NT2/D1 (cell line): Measurements from ENCODE around the gene GRK4.
"Not testable (repeated sequence)": the region's sequence is repeated elsewhere in the genome, so short reads cannot be mapped to it uniquely, and the experiment has no call there.

Experiments used
- DNase-seq: peaks from one replicate; pipeline ENCODE4 v3.0.0-alpha.2; 2011; ENCODE audit warnings: low read depth, low spot score
- H3K27me3 ChIP-seq: 2 replicates; pipeline ENCODE4 v1.6.0; 2011; ENCODE audit warnings: mild to moderate bottlenecking; ENCODE audit not compliant: insufficient read length, insufficient read depth
- H3K36me3 ChIP-seq: 2 replicates; pipeline ENCODE4 v1.6.1; 2011; ENCODE audit warnings: mild to moderate bottlenecking, low read length, mixed read lengths; ENCODE audit not compliant: insufficient read depth, insufficient read length
- H3K4me1 ChIP-seq: 2 replicates; pipeline ENCODE4 v1.5.1; 2011; ENCODE audit not compliant: insufficient read depth, insufficient read length
- H3K4me3 ChIP-seq: 2 replicates; pipeline ENCODE4 v1.5.1; 2011; ENCODE audit warnings: low read depth; ENCODE audit not compliant: insufficient read length
- H3K9ac ChIP-seq: 2 replicates; pipeline ENCODE4 v1.6.0; 2011; ENCODE audit warnings: low read depth; ENCODE audit not compliant: insufficient read length
- H3K9me3 ChIP-seq: 2 replicates; pipeline ENCODE4 v1.5.1; 2011; ENCODE audit warnings: mild to moderate bottlenecking, low read length; ENCODE audit not compliant: insufficient read depth
- SUZ12 ChIP-seq: IDR thresholded peaks from 2 replicates; pipeline ENCODE4 v1.6.1; 2011; ENCODE audit not compliant: insufficient read length, insufficient read depth; ENCODE audit errors: extremely low read depth
- YY1 ChIP-seq: IDR thresholded peaks from 2 replicates; pipeline ENCODE4 v1.6.1; 2011; ENCODE audit not compliant: insufficient read length, insufficient read depth
- ZNF274 ChIP-seq: IDR thresholded peaks from 2 replicates; pipeline ENCODE4 v1.6.1; 2011; ENCODE audit warnings: mild to moderate bottlenecking, low read depth, low read length

The GRK4 gene

GRCh38 chr4:2963175-2963965 is at the start of gene GRK4, which contains the start of gene NOP14:
Gene GRK4 (plus strand): TSS chr4:2963571. CDS start chr4:2964071, 500 bp downstream.
Gene NOP14 (minus strand): TSS chr4:2963406. CDS start chr4:2963319, 87 bp downstream.
- peaks cover under 1% of the 10 kb centered on the region for H3K4me1 ChIP-seq
- peak within 1 kb of the TSS; percentile 97 for H3K4me3 ChIP-seq
- no peak for TF ChIP-seq ZNF274
- no peak for TF ChIP-seq YY1
- TF ChIP-seq SUZ12, result no peak
- H3K27me3 ChIP-seq, result peaks cover 15% of the 10 kb centered on the region
- H3K36me3 ChIP-seq, result peaks cover 18% of the 10 kb centered on the region
- no peaks in the 10 kb centered on the region; the same call in 1 of the 2 replicates for H3K9me3 ChIP-seq
- DNase-seq, result peak; percentile 97
- peak within 1 kb of the TSS; percentile 99 for H3K9ac ChIP-seq

DNA sequence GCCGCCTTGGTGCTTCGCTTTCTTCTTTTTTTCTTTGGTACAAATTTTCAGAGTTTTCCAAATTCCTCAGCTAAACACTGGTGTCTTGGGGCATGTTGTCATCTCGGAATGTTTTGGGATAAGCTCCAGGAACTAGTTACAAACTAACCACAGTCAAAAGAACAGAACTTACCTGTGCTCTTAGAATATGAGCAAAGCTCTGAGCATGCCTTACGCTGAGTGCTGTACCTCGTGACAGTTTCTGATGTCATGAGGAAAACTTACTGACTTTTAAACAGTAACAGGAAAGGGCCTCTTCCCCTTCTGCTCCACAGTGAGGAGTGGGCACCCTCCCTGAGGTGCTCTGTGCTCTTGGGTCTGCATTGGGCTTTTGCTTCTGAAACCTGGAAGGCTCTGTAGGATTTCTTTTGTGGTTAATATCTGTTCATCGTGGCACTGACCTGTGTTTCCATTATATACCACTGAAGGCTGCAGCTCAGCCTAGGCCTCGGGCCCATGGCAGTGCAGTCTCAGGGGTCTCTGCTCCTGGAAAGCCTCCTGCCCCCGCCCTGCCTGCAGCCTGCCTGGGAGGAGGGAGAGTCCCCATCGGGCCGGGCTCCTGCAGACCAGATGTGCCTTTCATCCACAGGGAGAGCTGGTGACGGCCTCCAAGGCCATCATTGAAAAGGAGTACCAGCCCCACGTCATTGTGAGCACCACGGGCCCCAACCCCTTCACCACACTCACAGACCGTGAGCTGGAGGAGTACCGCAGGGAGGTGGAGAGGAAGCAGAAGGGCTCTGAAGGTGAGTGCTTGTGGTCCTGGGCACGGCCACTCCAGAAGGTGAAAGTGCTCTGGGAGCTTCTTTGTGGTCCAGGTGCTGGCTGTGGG is 48.9 kb upstream of the GRK4 start:
- Histone ChIP-seq H3K4me1 (no peaks in the 10 kb centered on the region), H3K36me3 (peaks cover 70% of the 10 kb centered on the region), H3K9ac (no peak overlapping the region), H3K9me3 (no peaks in the 10 kb centered on the region; the same call in 1 of the 2 replicates), H3K27me3 (no peaks in the 10 kb centered on the region), H3K4me3 (no peak overlapping the region)
- TF ChIP-seq YY1, result no peak
- TF ChIP-seq ZNF274, result no peak
- no peak for TF ChIP-seq SUZ12
- no peak for DNase-seq

GRCh38 chr4:2915789-2916188 is 47.6 kb upstream of the GRK4 start:
- no peak for DNase-seq
- peaks cover 57% of the 10 kb centered on the region for H3K36me3 ChIP-seq

DNA sequence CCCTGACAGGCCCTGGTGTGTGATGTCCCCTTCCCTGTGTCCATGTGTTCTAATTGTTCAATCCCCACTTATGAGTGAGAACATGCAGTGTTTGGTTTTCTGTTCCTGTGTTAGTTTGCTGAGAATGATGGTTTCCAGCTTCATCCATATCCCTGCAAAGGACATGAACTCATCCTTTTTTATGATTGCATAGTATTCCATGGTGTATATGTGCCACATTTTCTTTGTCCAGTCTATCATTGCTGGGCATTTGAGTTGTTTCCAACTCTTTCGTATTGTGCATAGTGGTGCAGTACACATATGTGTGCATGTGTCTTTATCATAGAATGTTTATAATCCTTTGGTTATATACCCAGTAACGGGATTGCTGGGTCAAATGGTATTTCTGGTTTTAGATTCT is 46.7 kb upstream of the GRK4 start:
- Histone ChIP-seq H3K9me3 (peaks cover 10% of the 10 kb centered on the region; the same call in 1 of the 2 replicates), H3K36me3 (peaks cover 49% of the 10 kb centered on the region)
- not testable (repeated sequence) for DNase-seq, H3K4me1 ChIP-seq, H3K9ac ChIP-seq, H3K27me3 ChIP-seq, H3K4me3 ChIP-seq

More at GRCh38 chr4:2915789-2916188, 47.6 kb upstream of the GRK4 start:
- Histone ChIP-seq H3K4me3 (no peak overlapping the region), H3K9me3 (peaks cover 7% of the 10 kb centered on the region; the same call in 1 of the 2 replicates), H3K9ac (no peak overlapping the region), H3K4me1 (no peaks in the 10 kb centered on the region), H3K27me3 (no peaks in the 10 kb centered on the region)
- no peak for TF ChIP-seq YY1
- no peak for TF ChIP-seq SUZ12
- no peak for TF ChIP-seq ZNF274

DNA sequence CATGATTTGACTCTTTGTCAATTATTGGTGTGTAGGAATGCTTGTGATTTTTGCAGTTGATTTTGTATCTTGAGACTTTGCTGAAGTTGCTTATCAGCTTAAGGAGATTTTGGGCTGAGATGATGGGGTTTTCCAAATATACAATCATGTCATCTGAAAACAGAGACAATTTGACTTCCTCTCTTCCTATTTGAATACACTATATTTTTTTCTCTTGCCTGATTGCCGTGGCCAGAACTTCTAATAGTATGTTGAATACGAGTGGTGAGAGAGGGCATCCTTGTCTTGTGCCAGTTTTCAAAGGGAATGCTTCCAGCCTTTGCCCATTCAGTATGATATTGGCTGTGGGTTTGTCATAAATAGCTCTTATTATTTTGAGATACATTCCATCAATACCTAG is 45.1 kb upstream of the GRK4 start:
- not testable (repeated sequence) for DNase-seq, H3K27me3 ChIP-seq, H3K9ac ChIP-seq, H3K4me1 ChIP-seq, H3K4me3 ChIP-seq
- H3K9me3 ChIP-seq, result peaks cover 15% of the 10 kb centered on the region; the same call in 1 of the 2 replicates
- H3K36me3 ChIP-seq, result peaks cover 36% of the 10 kb centered on the region

DNA sequence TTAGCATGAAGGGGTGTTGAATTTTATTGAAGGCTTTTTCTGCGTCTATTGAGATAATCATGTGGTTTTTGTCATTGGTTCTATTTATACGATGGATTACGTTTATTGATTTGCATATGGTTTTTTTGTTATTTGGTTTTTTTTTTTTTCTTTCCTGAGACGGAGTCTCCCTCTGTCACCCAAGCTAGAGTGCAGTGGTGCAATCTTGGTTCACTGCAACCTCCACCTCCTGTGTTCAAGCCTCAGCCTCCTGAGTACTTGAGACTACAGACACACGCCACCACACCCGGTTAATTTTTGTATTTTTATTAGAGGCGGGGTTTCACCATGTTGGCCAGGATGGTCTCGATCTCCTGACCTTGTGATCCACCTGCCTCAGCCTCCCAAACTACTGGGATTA is 44.7 kb upstream of the GRK4 start:
- not testable (repeated sequence) for H3K4me1 ChIP-seq, H3K27me3 ChIP-seq, H3K9ac ChIP-seq, H3K4me3 ChIP-seq, DNase-seq
- Histone ChIP-seq H3K9me3 (peaks cover 19% of the 10 kb centered on the region; the same call in 1 of the 2 replicates), H3K36me3 (peaks cover 36% of the 10 kb centered on the region)

- Histone ChIP-seq H3K9me3 (peaks cover 26% of the 10 kb centered on the region; the same call in 1 of the 2 replicates), H3K36me3 (peaks cover 46% of the 10 kb centered on the region), H3K4me1 (peaks cover 22% of the 10 kb centered on the region), H3K9ac (peak overlapping the region; percentile 17)
- DNase-seq, result peak; percentile 87
- H3K27me3 ChIP-seq, H3K4me3 ChIP-seq: not testable (repeated sequence)
These were observed 40.8 kb upstream of the GRK4 start for GRCh38 chr4:2922453-2923101.
